SU-DHL-6 (cell line): Measurements from ENCODE around the gene JAKMIP1.

ENCODE experiments used
- H2AFZ ChIP-seq: fragments of 200-600 bp; sonication (generic); 2 replicates; pipeline ENCODE4 v1.6.1; 2014; ENCODE audit warnings: low read depth, mild to moderate bottlenecking, moderate library complexity, mixed read lengths, antibody characterized with exemption, low read length; ENCODE audit not compliant: severe bottlenecking
- H3F3A ChIP-seq: fragments of 200-600 bp; shearing (Covaris generic); 2 replicates; pipeline ENCODE4 v1.6.0; 2016; ENCODE audit warnings: antibody characterized with exemption, mild to moderate bottlenecking; ENCODE audit not compliant: insufficient read depth
- H3K27ac ChIP-seq: fragments of 200-600 bp; sonication (generic); 2 replicates; pipeline ENCODE4 v1.5.1; 2016; ENCODE audit warnings: low read depth, mild to moderate bottlenecking, low read length, moderate library complexity, mixed read lengths
- H3K27me3 ChIP-seq: fragments of 200-600 bp; sonication (generic), shearing (Covaris generic); 2 replicates; pipeline ENCODE4 v1.6.0; 2014; ENCODE audit warnings: mild to moderate bottlenecking, low read length
- H3K36me3 ChIP-seq: fragments of 200-600 bp; sonication (generic); 2 replicates; pipeline ENCODE4 v1.6.1; 2014; ENCODE audit warnings: mild to moderate bottlenecking, low read length, mixed read lengths
- H3K4me2 ChIP-seq: fragments of 300-600, 200-600 bp; shearing (Covaris generic), sonication (generic); 2 replicates; pipeline ENCODE4 v1.6.0; 2014; ENCODE audit warnings: low read length, low read depth, mild to moderate bottlenecking; ENCODE audit not compliant: poor library complexity, severe bottlenecking
- H3K4me3 ChIP-seq: fragments of 200-600 bp; sonication (generic); 2 replicates; pipeline ENCODE4 v1.5.1; 2014; ENCODE audit warnings: antibody characterized with exemption, low read length, mild to moderate bottlenecking, mixed read lengths; ENCODE audit not compliant: insufficient read depth, poor library complexity, severe bottlenecking
- H3K79me2 ChIP-seq: fragments of 200-600 bp; sonication (generic); 2 replicates; pipeline ENCODE4 v1.6.1; 2014; ENCODE audit warnings: mild to moderate bottlenecking, low read length, moderate library complexity; ENCODE audit not compliant: insufficient read depth
- H3K9ac ChIP-seq: fragments of 200-600 bp; sonication (generic); 2 replicates; pipeline ENCODE4 v1.7.0; 2014; ENCODE audit warnings: mild to moderate bottlenecking, low read length
- H3K9me2 ChIP-seq: fragments of 200-600 bp; sonication (generic); replicated peaks from 2 replicates; pipeline ENCODE4 v1.6.1; 2014; ENCODE audit warnings: low read length; ENCODE audit not compliant: insufficient read depth
- H3K9me3 ChIP-seq: fragments of 200-600 bp; sonication (generic); 2 replicates; pipeline ENCODE4 v1.6.1; 2014; ENCODE audit warnings: low read length, mixed read lengths; ENCODE audit not compliant: insufficient read depth
- H4K20me1 ChIP-seq: fragments of 200-600 bp; sonication (generic); 2 replicates; pipeline ENCODE4 v1.6.1; 2014; ENCODE audit warnings: low read depth, mild to moderate bottlenecking, antibody characterized with exemption, low read length, moderate library complexity, mixed read lengths
- CTCF ChIP-seq: fragments of 200-600 bp; sonication (generic); IDR thresholded peaks from one replicate; pipeline ENCODE4 v1.5.1; 2017; ENCODE audit warnings: antibody characterized with exemption, mild to moderate bottlenecking, low read length, moderate library complexity; ENCODE audit not compliant: insufficient read depth, poor library complexity, severe bottlenecking
- EZH2phosphoT487 ChIP-seq: fragments of 200-600 bp; sonication (generic), shearing (Covaris generic); conservative IDR thresholded peaks from 2 replicates; pipeline ENCODE4 v1.6.1; 2018; ENCODE audit warnings: mild to moderate bottlenecking, antibody characterized with exemption, low read length, moderate library complexity, mixed read lengths

The JAKMIP1 gene

DNA sequence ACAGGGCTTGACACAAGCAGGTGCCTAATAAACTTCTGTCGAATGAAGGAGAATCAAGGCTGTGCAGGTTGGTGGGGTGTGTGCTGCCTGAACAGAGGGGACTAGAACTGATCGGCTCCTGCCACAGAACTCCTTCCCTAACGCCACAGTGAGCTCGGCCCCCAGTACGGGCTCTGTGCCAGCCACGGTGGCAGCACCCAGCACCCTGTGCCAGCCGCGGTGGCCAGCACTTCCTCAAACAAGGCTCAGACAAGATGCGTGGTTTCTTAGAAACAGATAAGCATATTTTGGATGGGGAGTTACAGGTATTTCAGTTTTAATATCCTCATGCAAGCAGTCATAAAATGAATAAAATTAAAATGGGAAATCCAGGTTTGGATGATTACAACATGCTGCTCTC is 156.1 kb downstream of the JAKMIP1 start:
- H3K4me3 ChIP-seq, result no peak overlapping the region
- TF ChIP-seq CTCF (no peak), EZH2phosphoT487 (no peak)
- H3K79me2 ChIP-seq, result no peaks in the 10 kb centered on the region
- no peak overlapping the region for H3K4me2 ChIP-seq
- no peak overlapping the region for H3K9ac ChIP-seq
- no peak overlapping the region for H2AFZ ChIP-seq
- H3K36me3 ChIP-seq, result no peaks in the 10 kb centered on the region
- H3K9me2 ChIP-seq, result no peaks in the 10 kb centered on the region
- H4K20me1 ChIP-seq, result no peaks in the 10 kb centered on the region
- no peak overlapping the region for H3K27ac ChIP-seq
- H3K27me3 ChIP-seq, result no peaks in the 10 kb centered on the region
- H3K9me3 ChIP-seq, result no peaks in the 10 kb centered on the region
- H3F3A ChIP-seq, result no peaks in the 10 kb centered on the region

DNA sequence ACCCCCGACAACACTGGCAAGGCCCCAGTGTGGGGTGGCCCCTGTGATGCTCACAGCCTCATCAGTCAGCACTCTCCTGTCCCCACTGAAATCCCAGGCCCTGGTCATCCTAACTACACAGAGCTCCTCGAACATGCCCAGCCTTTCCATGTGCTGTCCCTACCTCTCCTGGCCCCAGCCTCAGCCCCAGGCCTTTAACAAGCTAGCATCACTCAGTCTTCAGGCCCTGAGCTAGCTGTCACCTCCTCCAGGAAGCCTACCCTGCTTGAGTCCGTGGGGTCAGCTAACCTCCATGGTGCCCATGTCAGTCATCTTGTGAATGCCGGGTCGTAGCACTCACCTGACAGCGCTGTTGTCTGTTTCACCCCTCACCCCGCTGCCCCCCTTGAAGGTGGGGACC is 156.5 kb downstream of the JAKMIP1 start:
- Histone ChIP-seq H3K27ac (no peak overlapping the region), H3K4me3 (no peak overlapping the region), H3K36me3 (no peaks in the 10 kb centered on the region), H3K9me3 (no peaks in the 10 kb centered on the region), H3K9me2 (no peaks in the 10 kb centered on the region), H3K27me3 (no peaks in the 10 kb centered on the region), H3K4me2 (no peak overlapping the region), H3K79me2 (no peaks in the 10 kb centered on the region), H3F3A (no peaks in the 10 kb centered on the region), H3K9ac (no peak overlapping the region), H4K20me1 (no peaks in the 10 kb centered on the region), H2AFZ (no peak overlapping the region)
- TF ChIP-seq CTCF (no peak), EZH2phosphoT487 (no peak)

DNA sequence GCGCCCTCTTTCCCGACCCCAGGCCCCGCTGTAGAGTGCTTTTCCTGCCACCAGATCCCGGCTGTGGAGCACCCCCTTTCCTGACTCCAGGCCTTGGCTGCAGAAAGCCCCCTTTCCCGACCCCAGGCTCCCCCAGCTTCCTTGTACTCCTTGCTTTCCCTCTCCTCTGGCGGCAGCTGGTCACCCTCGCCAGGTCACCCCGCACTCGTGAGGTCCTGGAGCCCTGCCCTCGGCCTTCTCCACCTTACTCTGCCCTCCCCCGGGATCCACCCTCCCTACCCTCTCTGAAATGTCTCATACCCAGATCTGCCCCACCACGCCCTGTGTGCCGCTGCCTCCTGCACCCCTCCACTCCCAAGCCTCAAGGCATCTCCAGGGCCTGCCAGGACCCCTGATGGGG is 157.2 kb downstream of the JAKMIP1 start:
- no peak overlapping the region for H3K27ac ChIP-seq
- no peaks in the 10 kb centered on the region for H3K79me2 ChIP-seq
- H3F3A ChIP-seq, result no peaks in the 10 kb centered on the region
- H3K27me3 ChIP-seq, result no peaks in the 10 kb centered on the region
- TF ChIP-seq EZH2phosphoT487 (no peak), CTCF (no peak)
- no peak overlapping the region for H3K4me2 ChIP-seq
- no peaks in the 10 kb centered on the region for H3K9me2 ChIP-seq
- H3K4me3 ChIP-seq, result no peak overlapping the region
- H2AFZ ChIP-seq, result no peak overlapping the region
- no peaks in the 10 kb centered on the region for H4K20me1 ChIP-seq
- H3K9ac ChIP-seq, result no peak overlapping the region
- no peaks in the 10 kb centered on the region for H3K36me3 ChIP-seq
- H3K9me3 ChIP-seq, result no peaks in the 10 kb centered on the region
